ENCODE measurements around the gene SDK2.

The SDK2 gene

GRCh38 chr17:73647772-73648542 lies 3.7 kb upstream of the SDK2 start:
- peaks cover 40% of the 10 kb centered on the region for H3K27me3 ChIP-seq (ENCODE audit: low read depth)
- no peak for DNase-seq (ENCODE audit: low spot score in 2 of 2)
- H3K4me3 ChIP-seq = no peak overlapping the region
- no peaks in the 10 kb centered on the region for H3K4me1 ChIP-seq
- H3K9me3 ChIP-seq = no peaks in the 10 kb centered on the region
- in situ Hi-C loops (cut with MboI; ENCODE audit: low sequenced_read_pairs) = no loop called here
- no peaks in the 10 kb centered on the region for H3K36me3 ChIP-seq (replicated peaks)

GRCh38 chr17:73647301-73647695 lies 3.1 kb upstream of the SDK2 start:
- Histone ChIP-seq H3K36me3 (replicated peaks) (no peaks in the 10 kb centered on the region), H3K4me3 (no peak overlapping the region), H3K9me3 (no peaks in the 10 kb centered on the region), H3K4me1 (no peaks in the 10 kb centered on the region), H3K27me3 (ENCODE audit: low read depth) (peaks cover 47% of the 10 kb centered on the region)
- DNase-seq (ENCODE audit: low spot score in 2 of 2) = no peak
- in situ Hi-C loops (cut with MboI; ENCODE audit: low sequenced_read_pairs) = no loop called here

GRCh38 chr17:73646409-73647300 lies 2.4 kb upstream of the SDK2 start:
- no peak for DNase-seq (ENCODE audit: low spot score in 2 of 2)
- peaks cover 53% of the 10 kb centered on the region for H3K27me3 ChIP-seq (ENCODE audit: low read depth)
- no peaks in the 10 kb centered on the region for H3K9me3 ChIP-seq
- no peak overlapping the region for H3K4me3 ChIP-seq
- no peaks in the 10 kb centered on the region for H3K4me1 ChIP-seq
- in situ Hi-C loops (cut with MboI; ENCODE audit: low sequenced_read_pairs) = no loop called here
- H3K36me3 ChIP-seq (replicated peaks) = no peaks in the 10 kb centered on the region

- Histone ChIP-seq H3K4me1 (no peaks in the 10 kb centered on the region), H3K27me3 (ENCODE audit: low read depth) (peaks cover 55% of the 10 kb centered on the region), H3K36me3 (replicated peaks) (no peaks in the 10 kb centered on the region), H3K9me3 (no peaks in the 10 kb centered on the region), H3K4me3 (no peak overlapping the region)
- in situ Hi-C loops (cut with MboI; ENCODE audit: low sequenced_read_pairs) = no loop called here
- peak in 1 of 2 experiments; percentile 37 for DNase-seq (ENCODE audit: low spot score in 2 of 2)
Observed at GRCh38 chr17:73645050-73645871, 1.0 kb upstream of the SDK2 start.

GRCh38 chr17:73643852-73644144 lies 447 bp downstream of the SDK2 start:
- no peaks in the 10 kb centered on the region for H3K9me3 ChIP-seq
- in situ Hi-C loops (cut with MboI; ENCODE audit: low sequenced_read_pairs) = no loop called here
- no peaks in the 10 kb centered on the region for H3K36me3 ChIP-seq (replicated peaks)
- no peak for DNase-seq (ENCODE audit: low spot score in 2 of 2)
- H3K4me1 ChIP-seq = no peaks in the 10 kb centered on the region
- H3K4me3 ChIP-seq = peak overlapping the region; percentile 23
- peaks cover 49% of the 10 kb centered on the region for H3K27me3 ChIP-seq (ENCODE audit: low read depth)

GRCh38 chr17:73643001-73643851 lies 1.0 kb downstream of the SDK2 start:
- peak overlapping the region; percentile 23 for H3K4me3 ChIP-seq
- H3K9me3 ChIP-seq = no peaks in the 10 kb centered on the region
- no peaks in the 10 kb centered on the region for H3K4me1 ChIP-seq
- H3K36me3 ChIP-seq (replicated peaks) = no peaks in the 10 kb centered on the region
- DNase-seq (ENCODE audit: low spot score in 2 of 2) = peak in 1 of 2 experiments; percentile 36
- in situ Hi-C loops (cut with MboI; ENCODE audit: low sequenced_read_pairs) = no loop called here
- H3K27me3 ChIP-seq (ENCODE audit: low read depth) = peaks cover 49% of the 10 kb centered on the region

GRCh38 chr17:73642659-73643000 lies 1.6 kb downstream of the SDK2 start:
- H3K36me3 ChIP-seq (replicated peaks) = no peaks in the 10 kb centered on the region
- H3K4me3 ChIP-seq = no peak overlapping the region
- H3K4me1 ChIP-seq = no peaks in the 10 kb centered on the region
- H3K27me3 ChIP-seq (ENCODE audit: low read depth) = peaks cover 47% of the 10 kb centered on the region
- in situ Hi-C loops (cut with MboI; ENCODE audit: low sequenced_read_pairs) = no loop called here
- no peaks in the 10 kb centered on the region for H3K9me3 ChIP-seq
- DNase-seq (ENCODE audit: low spot score in 2 of 2) = peak in 1 of 2 experiments; percentile 13

GRCh38 chr17:73641826-73642600 lies 2.2 kb downstream of the SDK2 start:
- H3K36me3 ChIP-seq (replicated peaks) = no peaks in the 10 kb centered on the region
- in situ Hi-C loops (cut with MboI; ENCODE audit: low sequenced_read_pairs) = no loop called here
- no peak for DNase-seq (ENCODE audit: low spot score in 2 of 2)
- H3K4me3 ChIP-seq = no peak overlapping the region
- peaks cover 41% of the 10 kb centered on the region for H3K27me3 ChIP-seq (ENCODE audit: low read depth)
- no peaks in the 10 kb centered on the region for H3K4me1 ChIP-seq
- H3K9me3 ChIP-seq = no peaks in the 10 kb centered on the region

GRCh38 chr17:73640691-73641090 lies 3.6 kb downstream of the SDK2 start:
- Histone ChIP-seq H3K27me3 (ENCODE audit: low read depth) (peaks cover 34% of the 10 kb centered on the region), H3K4me1 (no peaks in the 10 kb centered on the region), H3K9me3 (no peaks in the 10 kb centered on the region), H3K36me3 (replicated peaks) (no peaks in the 10 kb centered on the region), H3K4me3 (no peak overlapping the region)
- no peak for DNase-seq (ENCODE audit: low spot score in 2 of 2)
- in situ Hi-C loops (cut with MboI; ENCODE audit: low sequenced_read_pairs) = no loop called here

- no peak for DNase-seq (ENCODE audit: low spot score in 2 of 2)
- in situ Hi-C loops (cut with MboI; ENCODE audit: low sequenced_read_pairs) = no loop called here
Observed at GRCh38 chr17:73639932-73640331, 4.3 kb downstream of the SDK2 start.

GRCh38 chr17:73639322-73639721 lies 4.9 kb downstream of the SDK2 start:
- Histone ChIP-seq H3K36me3 (replicated peaks) (no peaks in the 10 kb centered on the region), H3K4me1 (no peaks in the 10 kb centered on the region), H3K27me3 (ENCODE audit: low read depth) (peaks cover 27% of the 10 kb centered on the region), H3K9me3 (no peaks in the 10 kb centered on the region), H3K4me3 (no peak overlapping the region)
- in situ Hi-C loops (cut with MboI; ENCODE audit: low sequenced_read_pairs) = no loop called here
- DNase-seq (ENCODE audit: low spot score in 2 of 2) = no peak

More at GRCh38 chr17:73639932-73640331, 4.3 kb downstream of the SDK2 start:
- peaks cover 30% of the 10 kb centered on the region for H3K27me3 ChIP-seq (ENCODE audit: low read depth)
- H3K4me3 ChIP-seq = no peak overlapping the region
- H3K36me3 ChIP-seq (replicated peaks) = no peaks in the 10 kb centered on the region
- no peaks in the 10 kb centered on the region for H3K9me3 ChIP-seq
- H3K4me1 ChIP-seq = no peaks in the 10 kb centered on the region

GRCh38 chr17:73638556-73638955 lies 5.7 kb downstream of the SDK2 start:
- DNase-seq (ENCODE audit: low spot score in 2 of 2) = no peak
- in situ Hi-C loops (cut with MboI; ENCODE audit: low sequenced_read_pairs) = no loop called here
- H3K9me3 ChIP-seq = no peaks in the 10 kb centered on the region
- H3K36me3 ChIP-seq (replicated peaks) = no peaks in the 10 kb centered on the region
- H3K4me3 ChIP-seq = no peak overlapping the region
- H3K4me1 ChIP-seq = no peaks in the 10 kb centered on the region
- H3K27me3 ChIP-seq (ENCODE audit: low read depth) = peaks cover 21% of the 10 kb centered on the region

Measured in HAP-1 (cell line).